SK-N-SH (cell line): ENCODE measurements around the gene ELF5. TPM values are rescaled to one million over a fixed set of nuclear protein-coding genes. Genes with fewer than 3 reads are reported as not detected.

Experiments used
- CTCF ChIA-PET: fragments of 300-600, 350-600 bp; formaldehyde crosslinking; extraction: SDS; loops from one replicate; lab custom pipeline; 2021; lab: Yijun Ruan, JAX
- POLR2A ChIA-PET: fragments of 350-600 bp; sonication (Branson Sonifier 250); formaldehyde crosslinking; extraction: SDS; loops from one replicate; lab custom pipeline; 2020; ENCODE audit warnings: antibody characterized with exemption, inconsistent platforms; lab: Yijun Ruan, JAX
- DNase-seq: peaks from one replicate; pipeline ENCODE4 v3.0.0; 2012
- H2AFZ ChIP-seq: fragments of 200-600 bp; sonication (generic); 2 replicates; pipeline ENCODE4 v1.8.1; 2016; ENCODE audit warnings: antibody characterized with exemption, mild to moderate bottlenecking, low read depth
- H3F3A ChIP-seq: fragments of 200-600 bp; sonication (generic); replicated peaks from 2 replicates; pipeline ENCODE3; 2016; ENCODE audit warnings: antibody characterized with exemption, mild to moderate bottlenecking; ENCODE audit not compliant: insufficient read depth
- H3K27ac ChIP-seq, 2 experiments: fragments of 200-500 bp in 1 of 2; fragments of 200-600 bp in 1 of 2; sonication (Bioruptor generic) in 1 of 2; sonication (generic), shearing (Covaris generic) in 1 of 2; 2 replicates each; pipeline versions ENCODE4 v1.5.1 to v1.6.1; 2014 to 2016; ENCODE audit warnings: low read depth in 2 of 2, inconsistent platforms in 1 of 2, low read length in 1 of 2, mild to moderate bottlenecking in 1 of 2, mixed read lengths in 1 of 2
- H3K27me3 ChIP-seq: fragments of 200-600 bp; sonication (generic), shearing (Covaris generic); 2 replicates; pipeline ENCODE4 v1.6.1; 2016; ENCODE audit warnings: mixed run types; ENCODE audit not compliant: insufficient read depth
- H3K36me3 ChIP-seq, 2 experiments: fragments of 200-500 bp in 1 of 2; fragments of 200-600 bp in 1 of 2; sonication (Bioruptor generic) in 1 of 2; sonication (generic) in 1 of 2; replicated peaks in 1 of 2; 2 replicates each; pipeline versions ENCODE3 to v1.5.1; 2014 to 2016; ENCODE audit warnings: low read length in 1 of 2, mild to moderate bottlenecking in 1 of 2; ENCODE audit not compliant: insufficient read depth in 2 of 2, control insufficient read depth in 1 of 2
- H3K4me1 ChIP-seq, 2 experiments: fragments of 200-500 bp in 1 of 2; fragments of 200-600 bp in 1 of 2; sonication (Bioruptor generic) in 1 of 2; sonication (generic), shearing (Covaris generic) in 1 of 2; 2 replicates each; pipeline versions ENCODE4 v1.5.1 to v1.6.1; 2014 to 2016; ENCODE audit warnings: low read depth in 1 of 2, low read length in 1 of 2, mixed run types in 1 of 2; ENCODE audit not compliant: insufficient read depth in 2 of 2, control insufficient read depth in 1 of 2
- H3K4me2 ChIP-seq: fragments of 200-600 bp; sonication (generic), shearing (Covaris generic); 2 replicates; pipeline ENCODE4 v1.6.1; 2017; ENCODE audit warnings: mixed run types
- H3K4me3 ChIP-seq, 2 experiments: fragments of 200-500 bp in 1 of 2; fragments of 200-600 bp in 1 of 2; sonication (Bioruptor generic) in 1 of 2; sonication (generic), shearing (Covaris generic) in 1 of 2; 2 replicates each; pipeline versions ENCODE4 v1.5.1 to v1.8.1; 2014 to 2016; ENCODE audit warnings: low read depth in 2 of 2, inconsistent platforms in 1 of 2, low read length in 1 of 2, mild to moderate bottlenecking in 1 of 2, mixed read lengths in 1 of 2, moderate library complexity in 1 of 2
- H3K79me2 ChIP-seq: fragments of 200-600 bp; sonication (generic); 2 replicates; pipeline ENCODE4 v1.8.1; 2017; ENCODE audit warnings: mild to moderate bottlenecking; ENCODE audit not compliant: insufficient read depth
- H3K9ac ChIP-seq: fragments of 200-600 bp; sonication (generic); 2 replicates; pipeline ENCODE4 v1.6.1; 2017; ENCODE audit warnings: mixed run types
- H3K9me2 ChIP-seq: fragments of 200-600 bp; sonication (generic); 2 replicates; pipeline ENCODE4 v1.6.1; 2017; ENCODE audit warnings: mixed run types
- H3K9me3 ChIP-seq: fragments of 200-600 bp; sonication (generic); 2 replicates; pipeline ENCODE4 v1.6.1; 2017; ENCODE audit warnings: mixed run types, mild to moderate bottlenecking, moderate library complexity
- H4K20me1 ChIP-seq: fragments of 200-600 bp; sonication (generic); 2 replicates; pipeline ENCODE4 v1.6.1; 2017; ENCODE audit warnings: mild to moderate bottlenecking, mixed run types; ENCODE audit not compliant: insufficient read depth
- CHD2 ChIP-seq: fragments of 150-350 bp; IDR thresholded peaks from 2 replicates; pipeline ENCODE4 v1.6.1; 2018; ENCODE audit warnings: low read length; ENCODE audit not compliant: partially characterized antibody
- ELF1 ChIP-seq: IDR thresholded peaks from 2 replicates; pipeline ENCODE4 v1.4.0; 2012
- FOSL2 ChIP-seq: IDR thresholded peaks from 2 replicates; pipeline ENCODE4 v1.4.0; 2012; ENCODE audit warnings: low read depth, mild to moderate bottlenecking, moderate library complexity, borderline replicate concordance
- GABPA ChIP-seq: IDR thresholded peaks from 2 replicates; pipeline ENCODE4 v1.4.0; 2012; ENCODE audit warnings: low read depth, mild to moderate bottlenecking
- JUND ChIP-seq: IDR thresholded peaks from 2 replicates; pipeline ENCODE4 v1.4.0; 2012
- MEF2A ChIP-seq: IDR thresholded peaks from 2 replicates; pipeline ENCODE4 v1.4.0; 2012; ENCODE audit warnings: low read depth, borderline replicate concordance
- NFIC ChIP-seq: IDR thresholded peaks from 2 replicates; pipeline ENCODE4 v1.4.0; 2012; ENCODE audit warnings: borderline replicate concordance
- NRF1 ChIP-seq: IDR thresholded peaks from 2 replicates; pipeline ENCODE4 v1.6.1; 2012; ENCODE audit warnings: low read depth, mild to moderate bottlenecking, low read length
- POLR2AphosphoS5 ChIP-seq: IDR thresholded peaks from 2 replicates; pipeline ENCODE4 v1.6.1; 2012; ENCODE audit warnings: low read depth, low read length
- RAD21 ChIP-seq: IDR thresholded peaks from 2 replicates; pipeline ENCODE4 v1.6.1; 2012; ENCODE audit warnings: mild to moderate bottlenecking, low read length
- REST ChIP-seq: IDR thresholded peaks from 2 replicates; pipeline ENCODE4 v1.6.1; 2012; ENCODE audit warnings: mild to moderate bottlenecking, low read depth, low read length, moderate library complexity
- SIN3A ChIP-seq: IDR thresholded peaks from 2 replicates; pipeline ENCODE4 v1.6.1; 2012; ENCODE audit warnings: low read depth, mild to moderate bottlenecking, low read length, moderate library complexity, borderline replicate concordance
- SMC3 ChIP-seq: IDR thresholded peaks from 2 replicates; pipeline ENCODE4 v1.6.1; 2012; ENCODE audit warnings: low read depth, low read length, improper control_type of control experiment
- YY1 ChIP-seq: IDR thresholded peaks from 2 replicates; pipeline ENCODE4 v1.4.0; 2012; ENCODE audit warnings: low read depth, mild to moderate bottlenecking
- WGBS: methylation state at CpG from one replicate; pipeline ENCODE4 v1.1.6; 2017; ENCODE audit warnings: low lambda C conversion rate; 5-methylcytosine and 5-hydroxymethylcytosine counted together
- polyA plus RNA-seq, 3 experiments: library from polyadenylated mRNA; depleted of rRNA; stranded (reverse); fragments of >200 nt; gene quantifications; 2 replicates each; pipeline ENCODE4 v1.2.3, GENCODE V29; 2012
- TF ChIP-seq, protein P1 (sequence below): fragments of 150-350 bp; IDR thresholded peaks from 2 replicates; pipeline ENCODE4 v1.6.1; 2016; ENCODE audit warnings: mild to moderate bottlenecking, low read depth, low read length
- TF ChIP-seq, protein P2 (sequence below): IDR thresholded peaks from 2 replicates; pipeline ENCODE4 v1.4.0; 2012; ENCODE audit warnings: low read depth, borderline replicate concordance
- TF ChIP-seq, protein P3 (sequence below): IDR thresholded peaks from 2 replicates; pipeline ENCODE4 v1.4.0; 2012; ENCODE audit warnings: low read depth
- TF ChIP-seq, protein P4 (sequence below): fragments of 200-600 bp; sonication (generic); IDR thresholded peaks from 2 replicates; pipeline ENCODE4 v1.6.1; 2017; ENCODE audit warnings: antibody characterized with exemption, mild to moderate bottlenecking, moderate library complexity

Gene ELF5
- polyA plus RNA-seq, 1 of the 3 experiments (the other 2 are of a cell fraction): not detected

GRCh38 chr11:34483106-34483874 lies 30.3 kb downstream of the ELF5 start:
- H4K20me1 ChIP-seq: no peaks in the 10 kb centered on the region

More at GRCh38 chr11:34483106-34483874, 30.3 kb downstream of the ELF5 start:
- ChIA-PET CTCF (interaction anchor here (3.9 kb wide), 1 partner anchor 10 kb away, joined by 30 read pairs; no protein-coding TSS in a partner anchor), POLR2A (no interaction called here)
- Histone ChIP-seq H3K27ac (no peak overlapping the region), H3K9me2 (no peaks in the 10 kb centered on the region), H2AFZ (no peak overlapping the region), H3K79me2 (no peaks in the 10 kb centered on the region), H3K27me3 (peaks cover 4% of the 10 kb centered on the region; the same call in 1 of the 2 replicates), H3K4me2 (no peak overlapping the region), H3K36me3 (no peaks in the 10 kb centered on the region), H3K4me1 (no peaks in the 10 kb centered on the region), H3F3A (no peaks in the 10 kb centered on the region), H3K9me3 (no peaks in the 10 kb centered on the region), H3K4me3 (no peak overlapping the region), H3K9ac (no peak overlapping the region)
- DNase-seq: no peak
- WGBS: 73% methylated on average over 9 of the region's 9 CpGs
- TF ChIP-seq JUND: no peak
- TF ChIP-seq, protein P1, sequence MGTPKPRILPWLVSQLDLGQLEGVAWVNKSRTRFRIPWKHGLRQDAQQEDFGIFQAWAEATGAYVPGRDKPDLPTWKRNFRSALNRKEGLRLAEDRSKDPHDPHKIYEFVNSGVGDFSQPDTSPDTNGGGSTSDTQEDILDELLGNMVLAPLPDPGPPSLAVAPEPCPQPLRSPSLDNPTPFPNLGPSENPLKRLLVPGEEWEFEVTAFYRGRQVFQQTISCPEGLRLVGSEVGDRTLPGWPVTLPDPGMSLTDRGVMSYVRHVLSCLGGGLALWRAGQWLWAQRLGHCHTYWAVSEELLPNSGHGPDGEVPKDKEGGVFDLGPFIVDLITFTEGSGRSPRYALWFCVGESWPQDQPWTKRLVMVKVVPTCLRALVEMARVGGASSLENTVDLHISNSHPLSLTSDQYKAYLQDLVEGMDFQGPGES: no peak
- no peak for TF ChIP-seq YY1
- no peak for TF ChIP-seq NFIC
- no peak for TF ChIP-seq POLR2AphosphoS5
- TF ChIP-seq ELF1: no peak
- TF ChIP-seq, protein P2, sequence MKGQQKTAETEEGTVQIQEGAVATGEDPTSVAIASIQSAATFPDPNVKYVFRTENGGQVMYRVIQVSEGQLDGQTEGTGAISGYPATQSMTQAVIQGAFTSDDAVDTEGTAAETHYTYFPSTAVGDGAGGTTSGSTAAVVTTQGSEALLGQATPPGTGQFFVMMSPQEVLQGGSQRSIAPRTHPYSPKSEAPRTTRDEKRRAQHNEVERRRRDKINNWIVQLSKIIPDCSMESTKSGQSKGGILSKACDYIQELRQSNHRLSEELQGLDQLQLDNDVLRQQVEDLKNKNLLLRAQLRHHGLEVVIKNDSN: no peak
- TF ChIP-seq CHD2: no peak
- TF ChIP-seq, protein P3, sequence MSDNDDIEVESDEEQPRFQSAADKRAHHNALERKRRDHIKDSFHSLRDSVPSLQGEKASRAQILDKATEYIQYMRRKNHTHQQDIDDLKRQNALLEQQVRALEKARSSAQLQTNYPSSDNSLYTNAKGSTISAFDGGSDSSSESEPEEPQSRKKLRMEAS: no peak
- TF ChIP-seq RAD21: no peak
- no peak for TF ChIP-seq SMC3
- no peak for TF ChIP-seq MEF2A
- TF ChIP-seq NRF1: no peak
- TF ChIP-seq REST: no peak
- TF ChIP-seq GABPA: no peak
- TF ChIP-seq FOSL2: no peak
- TF ChIP-seq, protein P4, sequence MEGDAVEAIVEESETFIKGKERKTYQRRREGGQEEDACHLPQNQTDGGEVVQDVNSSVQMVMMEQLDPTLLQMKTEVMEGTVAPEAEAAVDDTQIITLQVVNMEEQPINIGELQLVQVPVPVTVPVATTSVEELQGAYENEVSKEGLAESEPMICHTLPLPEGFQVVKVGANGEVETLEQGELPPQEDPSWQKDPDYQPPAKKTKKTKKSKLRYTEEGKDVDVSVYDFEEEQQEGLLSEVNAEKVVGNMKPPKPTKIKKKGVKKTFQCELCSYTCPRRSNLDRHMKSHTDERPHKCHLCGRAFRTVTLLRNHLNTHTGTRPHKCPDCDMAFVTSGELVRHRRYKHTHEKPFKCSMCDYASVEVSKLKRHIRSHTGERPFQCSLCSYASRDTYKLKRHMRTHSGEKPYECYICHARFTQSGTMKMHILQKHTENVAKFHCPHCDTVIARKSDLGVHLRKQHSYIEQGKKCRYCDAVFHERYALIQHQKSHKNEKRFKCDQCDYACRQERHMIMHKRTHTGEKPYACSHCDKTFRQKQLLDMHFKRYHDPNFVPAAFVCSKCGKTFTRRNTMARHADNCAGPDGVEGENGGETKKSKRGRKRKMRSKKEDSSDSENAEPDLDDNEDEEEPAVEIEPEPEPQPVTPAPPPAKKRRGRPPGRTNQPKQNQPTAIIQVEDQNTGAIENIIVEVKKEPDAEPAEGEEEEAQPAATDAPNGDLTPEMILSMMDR: no peak
- no peak for TF ChIP-seq SIN3A
